Panc1 (cell line): ENCODE results near the gene NPTXR.

Source experiments
- POLR2AphosphoS5 ChIP-seq: IDR thresholded peaks from 2 replicates; pipeline ENCODE4 v1.6.1; 2012; ENCODE audit warnings: mild to moderate bottlenecking, low read depth, low read length, moderate library complexity
- TF ChIP-seq, protein P1 (sequence below): fragments of 450-650 bp; IDR thresholded peaks from 2 replicates; pipeline ENCODE4 v1.5.1; 2017; ENCODE audit warnings: mild to moderate bottlenecking

- TF ChIP-seq, protein P1, sequence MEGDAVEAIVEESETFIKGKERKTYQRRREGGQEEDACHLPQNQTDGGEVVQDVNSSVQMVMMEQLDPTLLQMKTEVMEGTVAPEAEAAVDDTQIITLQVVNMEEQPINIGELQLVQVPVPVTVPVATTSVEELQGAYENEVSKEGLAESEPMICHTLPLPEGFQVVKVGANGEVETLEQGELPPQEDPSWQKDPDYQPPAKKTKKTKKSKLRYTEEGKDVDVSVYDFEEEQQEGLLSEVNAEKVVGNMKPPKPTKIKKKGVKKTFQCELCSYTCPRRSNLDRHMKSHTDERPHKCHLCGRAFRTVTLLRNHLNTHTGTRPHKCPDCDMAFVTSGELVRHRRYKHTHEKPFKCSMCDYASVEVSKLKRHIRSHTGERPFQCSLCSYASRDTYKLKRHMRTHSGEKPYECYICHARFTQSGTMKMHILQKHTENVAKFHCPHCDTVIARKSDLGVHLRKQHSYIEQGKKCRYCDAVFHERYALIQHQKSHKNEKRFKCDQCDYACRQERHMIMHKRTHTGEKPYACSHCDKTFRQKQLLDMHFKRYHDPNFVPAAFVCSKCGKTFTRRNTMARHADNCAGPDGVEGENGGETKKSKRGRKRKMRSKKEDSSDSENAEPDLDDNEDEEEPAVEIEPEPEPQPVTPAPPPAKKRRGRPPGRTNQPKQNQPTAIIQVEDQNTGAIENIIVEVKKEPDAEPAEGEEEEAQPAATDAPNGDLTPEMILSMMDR, result no peak
- no peak; the same call in 1 of the 2 replicates for TF ChIP-seq POLR2AphosphoS5
Measured at GRCh38 chr22:38865201-38866023, 21.6 kb upstream of the NPTXR start.
